ENCODE results near the gene GPER1. TPM values are rescaled to one million over a fixed set of nuclear protein-coding genes. Genes with fewer than 3 reads are reported as not detected.

Gene GPER1
- total RNA-seq, 1 experiment from 2014 or later = not detected

DNA sequence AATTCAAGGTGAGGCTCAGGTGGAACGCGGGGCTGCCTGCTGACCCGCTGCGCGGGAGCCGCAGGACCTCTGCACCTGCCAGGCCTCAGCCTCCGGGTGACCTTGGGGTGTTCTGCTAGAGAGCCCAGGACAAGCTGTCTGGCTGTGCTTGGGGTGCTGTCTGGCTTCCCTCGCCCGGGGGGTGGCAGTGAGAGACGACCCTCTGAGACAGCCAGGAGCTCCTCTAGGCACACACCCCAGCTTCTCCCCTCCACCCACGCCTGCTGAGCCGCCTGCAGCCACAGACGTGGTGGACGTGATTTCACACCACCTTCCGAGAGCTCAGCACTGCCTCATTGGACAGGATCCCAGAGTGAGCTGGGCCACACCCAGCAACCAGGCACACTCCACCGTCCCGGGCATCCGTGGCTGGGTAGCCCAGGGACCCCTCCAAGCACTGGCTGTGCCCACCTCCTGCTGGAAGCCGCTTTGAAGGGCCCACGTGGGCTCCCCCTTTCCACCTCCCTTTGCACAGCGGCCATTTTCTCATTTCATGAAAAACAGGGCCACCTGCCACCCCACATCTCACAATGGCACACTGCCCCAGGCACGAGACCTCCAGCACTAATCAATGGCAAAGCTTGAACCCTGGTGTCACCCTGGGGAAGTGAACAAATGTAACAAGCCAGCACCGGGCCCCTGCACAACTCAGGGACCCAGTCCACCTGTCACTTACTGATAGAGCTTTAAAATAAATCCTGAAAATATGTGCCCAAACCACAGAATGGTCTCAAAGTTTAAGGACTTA is 37.1 kb downstream of the GPER1 start:
- no peaks in the 10 kb centered on the region for H4K20me1 ChIP-seq (ENCODE audit: control insufficient read depth, insufficient read depth, insufficient read length)
- no peak overlapping the region for H2BK120ac ChIP-seq (ENCODE audit: low read depth, low read length, poor library complexity, severe bottlenecking)
- no peak overlapping the region for H3K23ac ChIP-seq (ENCODE audit: insufficient read length, low read depth, low read length)
- no peak overlapping the region for H4K8ac ChIP-seq (replicated peaks; ENCODE audit: insufficient read length, low read depth, low read length)
- H3K56ac ChIP-seq (ENCODE audit: insufficient read length, low read depth, low read length) = no peak overlapping the region
- no peak for TF ChIP-seq CTCF (conservative IDR thresholded peaks at IDR 0.05)
- no peak overlapping the region for H3K18ac ChIP-seq (ENCODE audit: insufficient read length, low read depth, low read length)
- H3T11ph ChIP-seq (ENCODE audit: low read length) = no peak overlapping the region
- no peak for DNase-seq
- Mint-ChIP-seq H3K9me3 (no peaks in the 10 kb centered on the region; a peak in 1 of 5 replicates), H3K27ac (peak overlapping the region in 2 of 3 experiments; percentile 55 to 68; a peak in 2 of 7 replicates), H3K27me3 (ENCODE audit: low read depth) (no peaks in the 10 kb centered on the region), H3K4me1 (peaks cover 11 to 21% of the 10 kb centered on the region in 2 experiments), H3K36me3 (ENCODE audit: insufficient read depth in 1 of 3, low read depth in 3 of 3) (peaks cover 12 to 26% (median 24%) of the 10 kb centered on the region in 3 experiments), H3K4me3 (no peak overlapping the region)
- no peak overlapping the region for H3K27ac ChIP-seq (ENCODE audit: insufficient read length, low read depth, low read length)
- no peak overlapping the region for H3K9ac ChIP-seq (ENCODE audit: extremely low read depth, insufficient read length, low read length)
- H4K91ac ChIP-seq (ENCODE audit: insufficient read length, low read depth, low read length) = no peak overlapping the region
- no peaks in the 10 kb centered on the region for H3K27me3 ChIP-seq (ENCODE audit: insufficient read depth, low read length)
- H2BK20ac ChIP-seq (ENCODE audit: low read depth, low read length, poor library complexity, severe bottlenecking) = no peak overlapping the region
- H2BK15ac ChIP-seq (ENCODE audit: low read depth, low read length) = no peak overlapping the region
- H2BK12ac ChIP-seq (ENCODE audit: insufficient read length, low read depth, low read length) = no peak overlapping the region
- H2AK5ac ChIP-seq (ENCODE audit: insufficient read length, low read length) = no peak overlapping the region
- no peaks in the 10 kb centered on the region for H3K9me3 ChIP-seq (ENCODE audit: control insufficient read depth, low read depth, low read length)
- H2BK5ac ChIP-seq (ENCODE audit: insufficient read length, low read length) = no peak overlapping the region
- H3K4me1 ChIP-seq (ENCODE audit: insufficient read depth, low read length) = no peaks in the 10 kb centered on the region
- H3K4ac ChIP-seq (ENCODE audit: low read depth, low read length) = no peak overlapping the region
- H3K79me1 ChIP-seq (ENCODE audit: insufficient read depth, low read depth, low read length, poor library complexity, severe bottlenecking) = peaks cover 3% of the 10 kb centered on the region
- WGBS (ENCODE audit: extremely low coverage, insufficient read length, low lambda C conversion rate) = no CpG with 5 or more reads among the region's 23 CpGs
- no peak overlapping the region for H4K5ac ChIP-seq (ENCODE audit: insufficient read length, low read depth, low read length)
- peaks cover 6% of the 10 kb centered on the region; the same call in 1 of the 2 replicates for H3K79me2 ChIP-seq (ENCODE audit: insufficient read depth, low read length)
- no peaks in the 10 kb centered on the region for H3K23me2 ChIP-seq (ENCODE audit: insufficient read length, low read depth, low read length, poor library complexity, severe bottlenecking)
- no peak overlapping the region for H3K4me2 ChIP-seq (ENCODE audit: insufficient read depth, insufficient read length, low read length)
- no peak overlapping the region for H3K14ac ChIP-seq (ENCODE audit: insufficient read depth, low read length)
- H2AFZ ChIP-seq (ENCODE audit: low read length) = no peak overlapping the region

All from H9 (cell line).